Thoracic aorta (tissue), 2 donors: Measurements from ENCODE around the gene ATG16L1. TPM values are rescaled to one million over a fixed set of nuclear protein-coding genes. Genes with fewer than 3 reads are reported as not detected.

Source experiments
- ATAC-seq: fragments of 150-250 bp; one replicate; pipeline ENCODE4 v1.8.0; 2017; ENCODE audit warnings: low read depth; ENCODE audit not compliant: insufficient number of reproducible peaks, low FRiP score
- DNase-seq: peaks from one replicate; pipeline ENCODE4 v3.0.0-alpha.2; 2020; ENCODE audit warnings: low spot score
- H3K27ac ChIP-seq, 2 donors: fragments of 200-600 bp; sonication (generic); 1 replicate in 1 of 2; 2 replicates in 1 of 2; pipeline ENCODE4 v1.5.1; 2016; ENCODE audit warnings: mild to moderate bottlenecking in 2 of 2, moderate library complexity in 2 of 2
- H3K27me3 ChIP-seq: fragments of 200-600 bp; sonication (generic); replicated peaks from 2 replicates; pipeline ENCODE4 v1.6.0; 2016; ENCODE audit warnings: mild to moderate bottlenecking; ENCODE audit not compliant: insufficient read depth
- H3K36me3 ChIP-seq: fragments of 200-600 bp; sonication (generic); one replicate; pipeline ENCODE4 v1.5.1; 2016
- H3K4me1 ChIP-seq, 2 donors: fragments of 200-600 bp; sonication (generic); 1 replicate in 1 of 2; 2 replicates in 1 of 2; pipeline versions ENCODE4 v1.5.1 to v1.6.0; 2016; ENCODE audit warnings: low read depth in 2 of 2, mild to moderate bottlenecking in 1 of 2; ENCODE audit not compliant: control insufficient read depth in 1 of 2
- H3K4me3 ChIP-seq: fragments of 200-600 bp; sonication (generic); 2 replicates; pipeline ENCODE4 v1.5.1; 2016; ENCODE audit warnings: mild to moderate bottlenecking
- H3K9me3 ChIP-seq: fragments of 200-600 bp; sonication (generic); 2 replicates; pipeline ENCODE4 v1.5.1; 2016
- CTCF ChIP-seq: fragments of 200-600 bp; sonication (generic); IDR thresholded peaks from one replicate; pipeline ENCODE4 v1.5.1; 2019; ENCODE audit warnings: antibody characterized with exemption
- total RNA-seq, 2 donors: library from RNA; depleted of rRNA; stranded (reverse); fragments of >200 nt; gene quantifications; one replicate each; pipeline versions ENCODE4 v1.1.0 to v1.2.3, GENCODE V29; 2016

ATG16L1 gene
- total RNA-seq, 2 donors from 2014 or later = 21.8 to 63.2 TPM

DNA sequence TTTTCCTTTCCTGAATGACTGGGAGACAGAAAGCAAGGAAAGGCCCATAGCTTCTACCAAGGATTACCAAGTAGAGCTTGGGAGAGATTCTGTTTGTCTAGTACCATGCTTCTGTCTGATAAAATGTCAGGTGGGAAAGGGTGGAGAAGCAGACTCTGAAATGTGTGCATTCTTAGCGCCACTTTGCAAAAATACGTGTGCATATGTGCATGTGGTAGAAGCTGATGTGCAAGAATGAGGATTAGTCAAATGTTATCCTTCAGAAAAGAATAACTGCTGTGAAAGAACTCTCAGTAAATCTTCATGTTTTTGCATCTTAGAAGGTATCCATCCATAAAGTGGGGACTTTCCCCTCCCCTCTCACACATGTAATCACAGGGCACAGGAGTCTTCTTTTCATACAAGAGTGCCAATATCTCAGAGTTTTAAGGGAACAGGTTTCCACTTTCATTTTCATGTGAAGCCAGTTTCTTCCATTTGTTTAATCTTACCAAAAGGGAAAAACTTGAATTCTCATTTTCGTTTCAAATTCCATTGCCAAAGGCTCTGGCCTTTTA lies 87.4 kb downstream of the ATG16L1 start:
- no peak overlapping the region for H3K27ac ChIP-seq
- no peaks in the 10 kb centered on the region for H3K4me1 ChIP-seq
- DNase-seq (no peak), ATAC-seq (no peak)
- H3K36me3 ChIP-seq = no peaks in the 10 kb centered on the region
- no peak overlapping the region for H3K4me3 ChIP-seq
- TF ChIP-seq CTCF = no peak
- no peaks in the 10 kb centered on the region for H3K27me3 ChIP-seq
- H3K9me3 ChIP-seq = no peaks in the 10 kb centered on the region

- H3K27ac ChIP-seq = no peak overlapping the region
- no peak overlapping the region for H3K4me3 ChIP-seq
- H3K9me3 ChIP-seq = no peaks in the 10 kb centered on the region
- no peak for TF ChIP-seq CTCF
- ATAC-seq (no peak), DNase-seq (no peak)
- no peaks in the 10 kb centered on the region for H3K27me3 ChIP-seq
- H3K36me3 ChIP-seq = no peaks in the 10 kb centered on the region
- H3K4me1 ChIP-seq = no peaks in the 10 kb centered on the region
Observed at GRCh38 chr2:233339427-233339826, 88.0 kb downstream of the ATG16L1 start.

DNA sequence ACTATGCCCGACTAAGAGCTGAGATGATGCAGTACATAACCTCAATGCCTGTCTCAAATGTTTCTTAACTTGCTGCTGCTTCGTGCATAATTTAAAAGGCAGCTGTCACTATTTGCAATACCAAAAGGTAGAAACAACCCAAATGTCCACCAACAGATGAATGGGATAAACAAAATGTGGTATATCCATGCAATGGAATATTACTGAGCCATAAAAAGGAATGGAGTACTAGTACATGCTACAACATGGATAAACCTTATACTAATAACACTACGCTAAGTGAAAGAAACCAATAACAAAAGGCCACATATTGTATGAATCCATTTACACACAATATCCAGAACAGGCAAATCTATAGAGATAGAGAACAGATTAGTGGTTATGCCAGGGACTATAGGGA lies 89.8 kb downstream of the ATG16L1 start:
- H3K4me3 ChIP-seq = no peak overlapping the region
- DNase-seq (no peak), ATAC-seq (no peak)
- no peaks in the 10 kb centered on the region for H3K9me3 ChIP-seq
- H3K27me3 ChIP-seq = no peaks in the 10 kb centered on the region
- TF ChIP-seq CTCF = no peak
- H3K36me3 ChIP-seq = no peaks in the 10 kb centered on the region
- H3K4me1 ChIP-seq = no peaks in the 10 kb centered on the region
- H3K27ac ChIP-seq = no peak overlapping the region

DNA sequence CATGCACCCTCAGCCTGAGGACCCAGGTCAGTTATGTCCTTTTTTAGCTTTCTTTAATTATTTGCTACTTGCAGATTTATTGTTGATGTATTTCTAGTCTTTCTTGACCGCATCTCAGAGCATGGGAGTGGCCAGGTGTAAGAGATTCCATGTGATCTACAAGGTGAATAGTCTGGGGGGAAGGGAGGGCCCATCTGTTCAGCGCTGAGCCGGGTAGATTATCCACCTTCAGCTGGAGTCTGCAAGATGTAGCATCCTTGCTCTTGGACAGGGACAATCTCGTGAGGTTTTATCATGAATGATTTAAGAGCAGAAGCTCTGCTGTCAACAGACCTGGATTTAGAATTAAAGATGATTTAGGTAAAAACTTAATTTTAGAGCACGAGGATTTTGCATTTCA lies 90.8 kb downstream of the ATG16L1 start:
- no peak overlapping the region for H3K27ac ChIP-seq
- no peak for TF ChIP-seq CTCF
- DNase-seq = no peak

GRCh38 chr2:233343171-233343705 lies 91.8 kb downstream of the ATG16L1 start:
- Histone ChIP-seq H3K36me3 (no peaks in the 10 kb centered on the region), H3K4me1 (no peaks in the 10 kb centered on the region), H3K27ac (no peak overlapping the region), H3K9me3 (no peaks in the 10 kb centered on the region), H3K4me3 (no peak overlapping the region), H3K27me3 (no peaks in the 10 kb centered on the region)
- no peak for ATAC-seq
- DNase-seq = no peak
- no peak for TF ChIP-seq CTCF

More for the DNA sequence above, 90.8 kb downstream of the ATG16L1 start:
- Histone ChIP-seq H3K4me1 (no peaks in the 10 kb centered on the region), H3K27me3 (no peaks in the 10 kb centered on the region), H3K4me3 (no peak overlapping the region), H3K36me3 (no peaks in the 10 kb centered on the region), H3K9me3 (no peaks in the 10 kb centered on the region)
- no peak for ATAC-seq

Other genes starting within 250 kb of the ATG16L1 start
- 1 to 10 TPM in 1 of 2 donors, under 1 TPM in 1; 0.81 to 3.6 TPM for gene NGEF, start 238.4 kb upstream of the ATG16L1 start, total RNA-seq
- not detected for gene NEU2, start 219.0 kb upstream of the ATG16L1 start, total RNA-seq
- gene INPP5D, start 191.3 kb upstream of the ATG16L1 start, total RNA-seq = 10 to 100 TPM; 24.2 to 49.7 TPM
- gene SAG, start 56.1 kb downstream of the ATG16L1 start, total RNA-seq = not detected
- 10 to 100 TPM; 47.3 to 47.9 TPM for gene DGKD, start 102.8 kb downstream of the ATG16L1 start, total RNA-seq